ENCODE measurements around the gene PLCB2. TPM values are rescaled to one million over a fixed set of nuclear protein-coding genes. Genes with fewer than 3 reads are reported as not detected.

PLCB2 gene
- total and polyA plus RNA-seq, 2 donors (not counting 1 experiment from before 2014, with no cell fraction given) = 166 to 312 TPM

DNA sequence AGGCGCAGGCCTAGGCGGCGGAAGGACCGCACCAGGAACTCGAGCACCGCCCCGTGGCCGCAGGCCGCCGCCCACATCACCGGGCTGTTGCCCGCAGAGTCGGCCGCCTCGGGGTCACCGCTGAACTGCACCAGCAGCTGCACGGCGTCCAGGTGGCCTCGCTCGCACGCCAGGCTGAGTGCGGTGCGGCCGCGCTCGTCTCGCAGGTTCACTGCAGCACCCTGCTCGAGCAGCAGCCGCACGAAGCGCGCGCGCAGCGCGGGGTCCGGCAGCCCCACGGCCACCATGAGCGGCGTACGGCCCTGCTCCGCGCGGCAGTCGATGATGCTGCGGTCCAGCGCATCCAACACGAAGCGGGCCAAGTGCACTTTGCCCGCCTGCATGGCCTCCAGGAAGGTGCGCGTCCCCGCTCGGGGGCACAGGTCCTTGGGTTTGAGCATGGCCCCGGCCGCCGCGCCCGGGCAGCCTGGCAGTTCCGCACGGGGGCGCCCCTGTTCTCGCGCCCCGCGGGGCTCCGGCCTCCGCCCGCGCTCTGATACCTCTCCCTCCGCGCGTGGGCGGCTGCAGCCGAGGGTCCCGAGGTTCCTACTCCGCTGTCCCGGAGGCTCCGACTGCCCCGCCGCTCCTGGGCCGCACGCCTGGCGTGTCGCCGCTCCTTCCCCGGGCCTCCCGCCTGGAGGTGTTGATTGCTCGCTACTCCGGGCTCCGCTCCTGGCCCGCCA, 25.4 kb downstream of the PLCB2 start:
- H3K4me1 Mint-ChIP-seq = peaks cover 22% of the 10 kb centered on the region
- H3K79me2 ChIP-seq (ENCODE audit: control insufficient read depth, insufficient read depth, low read length) = no peaks in the 10 kb centered on the region
- no peak overlapping the region for H3K27ac ChIP-seq (ENCODE audit: low read length in 2 of 2)
- peaks cover 0 to 48% (median 23%) of the 10 kb centered on the region in 4 experiments for H3K27me3 ChIP-seq (replicated peaks in 1 of 4; ENCODE audit: control extremely low read depth in 1 of 4, control insufficient read depth in 3 of 4, insufficient read depth in 4 of 4, low read length in 3 of 4)
- H3K27ac Mint-ChIP-seq = no peak overlapping the region
- WGBS (ENCODE audit: insufficient coverage) = under 1% methylated on average over 92 of the region's 92 CpGs
- ChIA-PET POLR2A (interaction anchor here (1.5 kb wide), 1 partner anchor 27 kb away, joined by 6 read pairs; no protein-coding TSS in a partner anchor), CTCF (interaction anchor here (1.0 to 5.7 kb wide), 4 partner anchors 7 to 235 kb away, joined by 3 to 58 read pairs (median 19); partner anchors contain the start of gene PLCB2)
- no peaks in the 10 kb centered on the region for H3K9me3 Mint-ChIP-seq (ENCODE audit: insufficient read depth)
- TF ChIP-seq, protein P1, sequence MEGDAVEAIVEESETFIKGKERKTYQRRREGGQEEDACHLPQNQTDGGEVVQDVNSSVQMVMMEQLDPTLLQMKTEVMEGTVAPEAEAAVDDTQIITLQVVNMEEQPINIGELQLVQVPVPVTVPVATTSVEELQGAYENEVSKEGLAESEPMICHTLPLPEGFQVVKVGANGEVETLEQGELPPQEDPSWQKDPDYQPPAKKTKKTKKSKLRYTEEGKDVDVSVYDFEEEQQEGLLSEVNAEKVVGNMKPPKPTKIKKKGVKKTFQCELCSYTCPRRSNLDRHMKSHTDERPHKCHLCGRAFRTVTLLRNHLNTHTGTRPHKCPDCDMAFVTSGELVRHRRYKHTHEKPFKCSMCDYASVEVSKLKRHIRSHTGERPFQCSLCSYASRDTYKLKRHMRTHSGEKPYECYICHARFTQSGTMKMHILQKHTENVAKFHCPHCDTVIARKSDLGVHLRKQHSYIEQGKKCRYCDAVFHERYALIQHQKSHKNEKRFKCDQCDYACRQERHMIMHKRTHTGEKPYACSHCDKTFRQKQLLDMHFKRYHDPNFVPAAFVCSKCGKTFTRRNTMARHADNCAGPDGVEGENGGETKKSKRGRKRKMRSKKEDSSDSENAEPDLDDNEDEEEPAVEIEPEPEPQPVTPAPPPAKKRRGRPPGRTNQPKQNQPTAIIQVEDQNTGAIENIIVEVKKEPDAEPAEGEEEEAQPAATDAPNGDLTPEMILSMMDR (IDR thresholded peaks at IDR 0.05) = peak; percentile 71
- no peak for TF ChIP-seq EZH2 (IDR thresholded peaks at IDR 0.05; ENCODE audit: borderline replicate concordance, insufficient read depth, low read depth, low read length, poor library complexity, severe bottlenecking)
- peak overlapping the region; percentile 21 to 76 (median 56) for H3K4me3 ChIP-seq (ENCODE audit: control extremely low read depth in 1 of 5, extremely low read depth in 1 of 5, insufficient read depth in 1 of 5, low read depth in 2 of 5, low read length in 4 of 5)
- peaks cover 0 to 11% (median 0%) of the 10 kb centered on the region in 3 donors for H3K9me3 ChIP-seq (ENCODE audit: control extremely low read depth in 1 of 3, control insufficient read depth in 2 of 3, insufficient read depth in 1 of 3, low read length in 2 of 3)
- peak overlapping the region; percentile 98 for H3K4me2 ChIP-seq (replicated peaks; ENCODE audit: low read depth, low read length, poor library complexity, severe bottlenecking)
- H4K20me1 ChIP-seq (ENCODE audit: control insufficient read depth, insufficient read depth, low read length, poor library complexity, severe bottlenecking) = no peaks in the 10 kb centered on the region
- peaks cover 17 to 29% of the 10 kb centered on the region in 2 donors for H3K4me1 ChIP-seq (ENCODE audit: control insufficient read depth in 2 of 2, insufficient read depth in 2 of 2, low read length in 2 of 2)
- peak; percentile 65 for ATAC-seq (ENCODE audit: low read depth)
- peaks cover 21% of the 10 kb centered on the region for H3K27me3 Mint-ChIP-seq
- peak overlapping the region; percentile 80 for H2AFZ ChIP-seq (ENCODE audit: insufficient read depth, low read depth, low read length, poor library complexity, severe bottlenecking)
- peak overlapping the region; percentile 71 for H3K9ac ChIP-seq (ENCODE audit: low read length)
- H3K36me3 ChIP-seq (replicated peaks in 1 of 2; ENCODE audit: control extremely low read depth in 1 of 2, control insufficient read depth in 1 of 2, extremely low read depth in 1 of 2, insufficient read depth in 2 of 2, low read length in 1 of 2) = no peaks in the 10 kb centered on the region
- peak; percentile 79 for DNase-seq
- H3K4me3 Mint-ChIP-seq = peak overlapping the region; percentile 79
- intact Hi-C loops (cut with micrococcal nuclease) = loop anchor here (5.0 kb wide), 2 partner anchors 40 to 350 kb away; partner anchors contain the start of genes EIF2AK4 and INAFM2

DNA sequence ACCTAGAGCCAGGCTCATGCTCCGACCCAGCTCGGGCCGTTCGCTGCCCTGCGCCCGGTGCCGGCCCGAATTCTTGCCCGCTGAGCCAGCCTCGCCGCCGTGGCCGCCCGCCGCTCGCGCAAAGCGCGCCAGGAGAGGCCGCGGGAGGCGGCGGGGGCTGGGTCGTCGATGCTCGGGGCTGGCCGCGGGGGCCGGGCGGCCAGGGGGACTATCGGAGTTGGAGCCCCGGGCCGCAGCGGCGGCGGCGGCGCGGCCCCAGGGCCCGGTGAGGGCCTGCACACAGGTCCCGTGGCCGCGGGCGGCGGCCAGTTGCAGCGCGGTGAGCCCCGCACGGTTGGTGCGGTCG, 26.0 kb downstream of the PLCB2 start:
- peaks cover 19 to 33% of the 10 kb centered on the region in 2 donors for H3K4me1 ChIP-seq (ENCODE audit: control insufficient read depth in 2 of 2, insufficient read depth in 2 of 2, low read length in 2 of 2)
- no peaks in the 10 kb centered on the region for H4K20me1 ChIP-seq (ENCODE audit: control insufficient read depth, insufficient read depth, low read length, poor library complexity, severe bottlenecking)
- H3K9ac ChIP-seq (ENCODE audit: low read length) = peak overlapping the region; percentile 71
- H3K36me3 ChIP-seq (replicated peaks in 1 of 2; ENCODE audit: control extremely low read depth in 1 of 2, control insufficient read depth in 1 of 2, extremely low read depth in 1 of 2, insufficient read depth in 2 of 2, low read length in 1 of 2) = no peaks in the 10 kb centered on the region
- peak overlapping the region; percentile 21 to 76 (median 56) for H3K4me3 ChIP-seq (ENCODE audit: control extremely low read depth in 1 of 5, extremely low read depth in 1 of 5, insufficient read depth in 1 of 5, low read depth in 2 of 5, low read length in 4 of 5)
- Mint-ChIP-seq H3K27ac (no peak overlapping the region), H3K4me3 (no peak overlapping the region), H3K9me3 (ENCODE audit: insufficient read depth) (no peaks in the 10 kb centered on the region), H3K27me3 (peaks cover 21% of the 10 kb centered on the region), H3K4me1 (peaks cover 24% of the 10 kb centered on the region)
- ATAC-seq (ENCODE audit: low read depth) = no peak
- H3K27ac ChIP-seq (ENCODE audit: low read length in 2 of 2) = no peak overlapping the region
- no peaks in the 10 kb centered on the region for H3K79me2 ChIP-seq (ENCODE audit: control insufficient read depth, insufficient read depth, low read length)
- H2AFZ ChIP-seq (ENCODE audit: insufficient read depth, low read depth, low read length, poor library complexity, severe bottlenecking) = peak overlapping the region; percentile 80
- TF ChIP-seq, protein P1 (IDR thresholded peaks at IDR 0.05) = no peak
- TF ChIP-seq EZH2 (IDR thresholded peaks at IDR 0.05; ENCODE audit: borderline replicate concordance, insufficient read depth, low read depth, low read length, poor library complexity, severe bottlenecking) = no peak
- POLR2A ChIA-PET = no interaction called here
- 18% methylated on average over 51 of the region's 51 CpGs for WGBS (ENCODE audit: insufficient coverage)
- peaks cover 0 to 11% (median 0%) of the 10 kb centered on the region in 3 donors for H3K9me3 ChIP-seq (ENCODE audit: control extremely low read depth in 1 of 3, control insufficient read depth in 2 of 3, insufficient read depth in 1 of 3, low read length in 2 of 3)
- no peak for DNase-seq
- H3K27me3 ChIP-seq (replicated peaks in 1 of 4; ENCODE audit: control extremely low read depth in 1 of 4, control insufficient read depth in 3 of 4, insufficient read depth in 4 of 4, low read length in 3 of 4) = peaks cover 0 to 52% (median 23%) of the 10 kb centered on the region in 4 experiments
- peak overlapping the region; percentile 98 for H3K4me2 ChIP-seq (replicated peaks; ENCODE audit: low read depth, low read length, poor library complexity, severe bottlenecking)
- intact Hi-C loops (cut with micrococcal nuclease) = loop anchor here (5.0 kb wide), 2 partner anchors 41 to 349 kb away; partner anchors contain the start of genes EIF2AK4 and INAFM2
- CTCF ChIA-PET = interaction anchor here (3.1 to 5.7 kb wide), 2 partner anchors 29 to 56 kb away, joined by 34 to 58 read pairs; partner anchors contain the start of gene PLCB2
